Stimulated activated naive CD4-positive, alpha-beta T cell treated with Interleukin-2 at 50 U/mL for 16 hours (primary cell): ENCODE results near the gene CASZ1.

Experiments
- DNase-seq: peaks from one replicate; lab custom pipeline; 2025; lab: John Stamatoyannopoulos, UW

CASZ1 gene

GRCh38 chr1:10621906-10622305 lies 174.5 kb downstream of the CASZ1 start:
- no peak for DNase-seq

- no peak for DNase-seq
These were observed 175.7 kb downstream of the CASZ1 start for GRCh38 chr1:10620776-10621175.

GRCh38 chr1:10617931-10618885 lies 178.2 kb downstream of the CASZ1 start:
- DNase-seq: no peak

GRCh38 chr1:10617318-10617717 lies 179.1 kb downstream of the CASZ1 start:
- DNase-seq: no peak

- no peak for DNase-seq
These were observed 179.8 kb downstream of the CASZ1 start for GRCh38 chr1:10616696-10617095.

GRCh38 chr1:10615932-10616671 lies 180.3 kb downstream of the CASZ1 start:
- DNase-seq: no peak

GRCh38 chr1:10615332-10615731 lies 181.1 kb downstream of the CASZ1 start:
- no peak for DNase-seq

GRCh38 chr1:10614377-10615225 lies 181.8 kb downstream of the CASZ1 start:
- no peak for DNase-seq

- no peak for DNase-seq
These were observed 182.6 kb downstream of the CASZ1 start for GRCh38 chr1:10613861-10614260.

GRCh38 chr1:10613340-10613739 lies 183.1 kb downstream of the CASZ1 start:
- DNase-seq: no peak

- no peak for DNase-seq
These were observed 183.8 kb downstream of the CASZ1 start for GRCh38 chr1:10612436-10613160.

- no peak for DNase-seq
These were observed 185.4 kb downstream of the CASZ1 start for GRCh38 chr1:10610901-10611600.

GRCh38 chr1:10608690-10609089 lies 187.8 kb downstream of the CASZ1 start:
- DNase-seq: no peak

- DNase-seq: no peak
These were observed 189.2 kb downstream of the CASZ1 start for GRCh38 chr1:10607228-10607627.

GRCh38 chr1:10606064-10606463 lies 190.4 kb downstream of the CASZ1 start:
- no peak for DNase-seq

- no peak for DNase-seq
These were observed 191.5 kb downstream of the CASZ1 start for GRCh38 chr1:10604966-10605365.

- no peak for DNase-seq
These were observed 193.5 kb downstream of the CASZ1 start for GRCh38 chr1:10602936-10603335.

GRCh38 chr1:10601342-10602070 lies 194.9 kb downstream of the CASZ1 start:
- no peak for DNase-seq

GRCh38 chr1:10599194-10599861 lies 197.1 kb downstream of the CASZ1 start:
- no peak for DNase-seq

GRCh38 chr1:10598389-10598702 lies 198.1 kb downstream of the CASZ1 start:
- DNase-seq: no peak
